Stimulated activated CD8-positive, alpha-beta memory T cell treated with anti-CD3 and anti-CD28 coated beads, Interleukin-2, amount 100 ng/mL, for 48 hours (primary cell): ENCODE results near the gene CDC73.
A peak's percentile ranks its signal among the peaks of the same experiment; 100 is the strongest.

Experiments used
- DNase-seq, 2 donors: peaks; one replicate each; pipeline ENCODE4 v3.0.0-alpha.2; 2020; ENCODE audit warnings: low read depth in 2 of 2

Gene CDC73

DNA sequence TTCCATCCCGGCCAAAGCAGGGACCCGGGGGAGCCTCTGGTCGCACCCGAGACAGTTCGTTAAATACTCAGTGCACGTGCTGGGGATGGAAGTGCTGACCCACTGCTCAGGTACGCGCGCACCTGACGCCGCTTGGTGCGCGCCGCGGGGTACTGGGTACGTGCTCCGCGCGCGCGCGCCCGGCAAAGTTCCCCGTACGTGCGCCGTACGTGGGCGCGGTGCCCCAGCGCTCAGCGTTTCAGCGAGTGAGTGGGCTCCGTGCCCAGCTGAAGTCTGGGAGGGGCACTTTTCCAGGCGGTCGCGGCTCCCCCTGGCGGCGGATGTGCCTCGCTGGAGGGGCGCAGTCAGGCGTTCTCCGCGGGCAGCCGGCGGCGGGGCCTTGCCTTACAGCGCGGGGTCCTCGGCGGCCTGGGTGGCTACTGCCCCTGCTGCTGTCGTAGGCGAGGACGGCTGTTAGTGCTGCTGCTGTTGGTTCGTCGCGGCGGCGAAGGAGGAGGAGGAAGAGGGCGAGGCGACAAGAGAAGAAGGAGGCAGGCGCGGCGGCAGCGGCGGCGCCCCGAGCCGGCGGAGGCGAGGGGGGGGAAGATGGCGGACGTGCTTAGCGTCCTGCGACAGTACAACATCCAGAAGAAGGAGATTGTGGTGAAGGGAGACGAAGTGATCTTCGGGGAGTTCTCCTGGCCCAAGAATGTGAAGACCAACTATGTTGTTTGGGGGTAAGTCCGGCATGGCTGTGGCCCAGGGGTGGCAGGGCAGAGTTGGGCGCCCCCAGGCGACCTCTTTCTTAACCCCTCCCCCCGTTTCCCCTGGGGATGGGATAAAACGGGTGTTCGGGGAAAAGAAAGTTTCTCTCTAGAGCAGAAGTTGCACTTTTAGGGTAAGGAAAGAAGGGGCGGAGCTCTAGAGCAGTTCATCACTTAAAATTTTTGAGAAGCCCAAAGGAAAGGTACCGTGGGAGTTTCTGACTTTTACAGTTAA is at the start of gene CDC73:
CDC73 (plus strand) TSS at position 416 of the 978 bp plus-strand sequence; CDS start at position 586, 170 bp downstream.
- peak; percentile 98 for DNase-seq

DNA sequence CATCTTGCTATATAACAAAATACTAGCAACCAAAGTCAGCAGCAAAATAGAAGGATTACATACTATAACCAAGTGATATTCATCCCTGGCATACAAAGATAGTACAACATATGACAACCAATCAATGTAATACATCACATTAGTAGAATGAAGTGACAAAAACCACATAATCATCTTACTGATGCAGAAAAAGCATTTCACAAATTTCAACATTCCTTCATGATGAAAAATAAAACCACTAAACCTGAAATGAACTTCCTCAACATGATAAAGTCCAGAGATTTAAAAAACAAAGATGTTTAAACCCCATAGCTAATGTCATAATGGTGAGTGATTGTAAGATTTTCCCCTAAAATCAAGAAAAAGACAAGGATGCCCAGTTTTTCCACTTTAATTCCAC is 43.8 kb upstream of the CDC73 start:
- no peak for DNase-seq

DNA sequence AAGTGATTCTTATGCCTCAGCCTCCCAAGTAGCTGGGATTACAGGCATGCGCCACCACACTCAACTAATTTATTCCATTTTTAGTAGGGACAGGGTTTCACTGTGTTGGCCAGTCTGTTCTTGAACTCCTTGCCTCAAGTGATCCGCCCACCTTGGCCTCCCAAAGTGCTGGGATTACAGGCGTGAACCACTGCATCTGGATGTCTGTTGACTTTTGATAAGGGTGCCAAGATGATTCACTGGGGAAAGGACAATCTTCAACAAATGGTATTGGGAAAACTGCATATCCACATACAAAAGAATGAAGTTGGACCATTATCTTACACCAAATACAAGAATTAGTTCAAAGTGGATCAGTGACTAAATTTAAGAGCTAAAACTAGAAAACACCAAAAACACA is 42.6 kb upstream of the CDC73 start:
- no peak for DNase-seq

DNA sequence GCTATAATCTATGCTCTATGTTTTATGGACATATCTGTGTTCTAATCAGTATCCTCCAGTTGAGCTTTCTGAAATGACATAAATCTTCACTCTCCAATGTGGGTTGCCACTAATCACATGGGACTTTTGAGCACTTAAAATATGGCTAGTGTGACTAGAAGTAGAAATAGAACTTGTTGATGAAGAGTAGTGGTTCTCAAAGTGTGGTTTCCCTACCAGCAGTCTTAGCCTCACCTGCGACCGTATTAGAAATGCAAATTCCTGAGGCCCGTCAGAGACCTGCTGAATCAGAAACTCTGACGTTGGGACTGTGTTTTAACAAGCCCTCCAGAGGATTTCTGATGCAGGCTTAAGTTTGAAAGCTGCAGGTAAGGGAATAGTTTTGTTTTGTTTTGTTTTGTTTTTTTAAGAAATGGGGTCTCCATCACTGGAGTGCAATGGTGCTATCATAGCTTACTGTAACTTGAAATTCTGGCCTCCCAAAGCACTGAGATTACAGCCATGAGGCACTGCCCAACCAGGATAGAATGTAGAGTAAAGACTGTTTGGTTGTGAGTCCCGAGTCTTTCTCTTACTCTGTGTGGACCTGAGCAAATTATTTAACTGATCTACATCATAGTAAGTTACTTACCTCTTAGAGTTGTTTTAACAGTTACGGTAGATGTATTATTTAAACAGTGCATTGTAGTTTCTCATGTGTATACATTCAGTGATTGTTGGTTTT is 38.3 kb upstream of the CDC73 start:
- DNase-seq = no peak

DNA sequence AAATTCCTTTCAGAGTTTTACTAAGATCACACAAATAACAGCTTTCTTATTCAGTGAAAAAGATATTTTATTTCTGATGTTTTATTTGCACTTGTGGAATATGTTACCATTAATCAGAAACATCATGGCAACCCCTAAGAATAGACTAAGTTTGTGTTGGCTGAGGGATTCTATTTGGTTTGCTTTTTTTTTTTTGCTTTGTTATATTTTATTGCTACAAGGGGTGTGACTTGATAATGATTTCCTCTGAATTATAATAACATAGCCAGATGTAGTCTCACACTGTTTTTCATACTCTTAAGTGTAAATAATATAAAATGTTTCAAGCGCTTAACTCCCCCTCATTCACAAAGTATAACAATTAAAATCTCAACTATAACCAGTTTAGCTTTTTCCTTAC is 36.6 kb upstream of the CDC73 start:
- DNase-seq = no peak

DNA sequence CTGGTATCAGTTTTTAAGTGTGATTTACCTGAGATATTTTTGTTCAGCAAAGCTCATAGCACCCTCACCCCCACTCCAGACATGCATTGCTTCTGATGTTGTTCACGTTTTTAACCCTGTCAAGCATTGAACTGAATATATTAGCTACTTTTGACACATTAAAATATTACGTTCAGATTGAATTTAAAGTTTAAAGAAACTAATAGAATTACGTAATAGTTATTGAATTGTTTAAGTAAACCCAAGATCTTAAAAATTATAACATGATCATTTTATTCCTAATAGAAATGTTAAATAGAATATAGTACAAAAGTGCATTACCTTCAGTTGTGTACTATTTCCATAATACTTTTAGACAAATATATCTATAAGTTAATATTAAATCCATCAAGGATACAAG is 35.5 kb upstream of the CDC73 start:
- no peak for DNase-seq

DNA sequence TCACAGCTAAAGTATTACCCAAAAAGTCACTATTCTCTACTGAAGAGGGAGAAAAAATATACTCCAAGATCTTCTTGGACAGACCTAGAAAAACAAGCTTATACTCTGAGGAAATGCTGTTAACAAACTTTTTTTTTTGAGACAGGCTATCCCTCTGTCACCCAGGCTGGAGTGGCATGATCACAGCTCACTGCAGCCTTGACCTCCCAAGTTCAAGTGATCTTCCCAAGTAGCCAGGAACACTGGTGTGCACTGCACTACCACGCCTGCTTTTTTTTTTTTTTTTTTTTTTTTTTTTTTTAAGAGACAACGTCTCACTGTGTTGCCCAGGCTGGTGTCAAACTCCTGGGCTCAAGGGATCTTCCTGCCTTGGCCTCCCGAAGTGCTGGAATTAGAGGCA is 33.9 kb upstream of the CDC73 start:
- DNase-seq = no peak

DNA sequence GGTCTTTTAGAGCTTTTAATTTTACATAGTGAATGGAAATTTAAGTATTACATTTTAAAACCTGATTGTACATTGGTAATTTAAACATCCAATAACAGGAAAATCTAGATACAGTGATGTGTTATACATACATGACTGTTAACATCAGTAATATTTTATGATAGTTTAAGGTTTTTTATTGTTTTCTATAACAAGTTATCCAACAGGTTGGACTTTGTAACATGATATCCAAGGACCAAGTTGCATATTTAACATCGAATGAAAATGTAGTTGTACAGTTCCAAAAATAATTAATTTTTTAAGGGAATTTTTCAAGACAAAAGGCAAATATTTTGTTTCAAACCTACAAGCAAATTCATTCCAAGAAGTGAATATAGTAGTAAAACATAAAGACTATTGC is 31.0 kb upstream of the CDC73 start:
- DNase-seq = no peak

DNA sequence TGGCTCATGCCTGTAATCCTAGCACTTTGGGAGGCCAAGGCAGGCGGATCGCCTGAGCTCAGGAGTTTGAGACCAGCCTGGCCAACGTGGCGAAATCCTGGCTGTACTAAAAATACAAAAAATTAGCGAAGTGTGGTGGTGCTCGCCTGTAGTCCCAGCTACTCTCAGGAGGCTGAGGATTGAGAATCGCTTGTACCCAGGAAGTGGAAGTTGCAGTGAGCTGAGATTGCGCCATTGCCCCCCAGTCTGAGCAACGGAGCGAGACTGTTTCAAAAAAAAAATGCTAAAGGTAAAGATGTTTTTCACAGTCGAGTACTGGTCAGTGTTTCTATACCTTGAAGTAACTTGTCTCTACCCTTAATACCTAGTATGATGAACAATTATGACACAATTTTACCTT is 27.7 kb upstream of the CDC73 start:
- no peak for DNase-seq

DNA sequence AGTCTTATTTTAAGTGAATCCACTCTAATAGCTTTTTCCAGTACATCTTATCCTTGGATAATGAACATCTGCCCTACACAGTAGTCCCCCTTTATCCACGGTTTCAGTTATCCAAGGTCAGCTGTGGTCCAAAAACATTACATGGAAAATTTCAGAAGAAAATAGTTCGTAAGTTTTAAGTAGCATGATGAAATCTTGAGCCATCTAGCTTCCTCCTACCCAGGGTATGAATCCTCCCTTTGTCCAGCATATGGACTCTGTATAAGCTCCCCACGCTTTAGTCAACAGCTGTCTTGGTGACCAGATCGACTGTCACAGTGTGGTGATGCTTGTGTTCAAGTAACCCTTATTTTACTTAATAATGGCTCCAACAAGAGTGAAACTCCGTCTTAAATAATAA is 19.2 kb upstream of the CDC73 start:
- DNase-seq = no peak

DNA sequence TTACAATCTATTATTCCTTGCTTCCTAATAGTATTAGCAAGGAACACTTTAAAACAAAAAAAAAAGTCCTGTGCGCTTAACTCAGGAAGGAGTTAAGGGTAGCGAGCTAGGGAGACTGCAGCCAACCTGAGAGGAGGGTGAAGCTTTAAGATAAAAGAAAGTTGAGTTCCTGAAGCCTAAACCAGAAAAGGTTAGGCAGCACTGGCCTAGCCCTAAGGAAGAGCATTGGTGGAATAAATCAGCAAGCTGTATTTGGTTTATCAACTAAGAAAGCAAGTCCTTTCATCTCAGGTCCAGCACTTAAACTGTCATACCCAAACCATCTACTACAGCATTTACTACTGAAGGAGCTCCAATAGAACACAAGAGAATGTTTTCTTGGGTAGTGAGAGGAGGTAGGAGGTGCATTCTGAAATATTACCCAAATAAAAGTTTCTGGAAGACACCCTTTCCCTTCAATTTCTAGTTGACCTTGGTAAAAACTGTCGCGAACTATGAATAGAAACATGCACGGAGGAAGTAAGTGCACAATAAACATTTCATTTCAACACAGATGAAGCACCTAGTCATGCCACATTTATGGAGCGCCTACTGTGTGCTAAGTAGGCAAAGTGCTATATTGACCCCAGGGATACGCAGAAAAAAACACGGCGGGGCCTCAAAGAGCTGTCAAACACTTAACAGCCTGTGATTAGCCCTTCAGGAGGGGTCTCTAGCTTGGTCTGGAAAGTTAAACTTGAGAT is 17.9 kb upstream of the CDC73 start:
- no peak for DNase-seq

DNA sequence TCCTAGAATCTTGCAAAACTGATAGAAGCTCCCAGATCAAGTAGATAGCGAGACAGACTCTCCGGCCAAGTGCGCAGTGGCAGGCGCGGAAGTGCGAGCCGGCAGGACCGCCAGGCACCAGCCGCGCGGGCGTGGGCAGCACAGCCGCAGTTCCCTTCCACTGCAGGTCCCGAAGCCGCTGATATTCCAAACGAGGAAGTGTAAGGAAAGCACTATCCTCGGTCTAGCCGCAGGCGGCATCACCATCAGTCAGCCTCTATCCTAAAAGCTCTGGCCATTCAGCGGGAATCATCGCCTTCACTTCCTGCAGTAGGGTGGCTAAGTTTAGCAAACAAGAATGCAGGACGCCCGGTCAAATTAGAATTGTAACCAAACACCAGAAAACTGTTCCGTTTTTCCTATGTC is 17.3 kb upstream of the CDC73 start:
- DNase-seq = no peak

DNA sequence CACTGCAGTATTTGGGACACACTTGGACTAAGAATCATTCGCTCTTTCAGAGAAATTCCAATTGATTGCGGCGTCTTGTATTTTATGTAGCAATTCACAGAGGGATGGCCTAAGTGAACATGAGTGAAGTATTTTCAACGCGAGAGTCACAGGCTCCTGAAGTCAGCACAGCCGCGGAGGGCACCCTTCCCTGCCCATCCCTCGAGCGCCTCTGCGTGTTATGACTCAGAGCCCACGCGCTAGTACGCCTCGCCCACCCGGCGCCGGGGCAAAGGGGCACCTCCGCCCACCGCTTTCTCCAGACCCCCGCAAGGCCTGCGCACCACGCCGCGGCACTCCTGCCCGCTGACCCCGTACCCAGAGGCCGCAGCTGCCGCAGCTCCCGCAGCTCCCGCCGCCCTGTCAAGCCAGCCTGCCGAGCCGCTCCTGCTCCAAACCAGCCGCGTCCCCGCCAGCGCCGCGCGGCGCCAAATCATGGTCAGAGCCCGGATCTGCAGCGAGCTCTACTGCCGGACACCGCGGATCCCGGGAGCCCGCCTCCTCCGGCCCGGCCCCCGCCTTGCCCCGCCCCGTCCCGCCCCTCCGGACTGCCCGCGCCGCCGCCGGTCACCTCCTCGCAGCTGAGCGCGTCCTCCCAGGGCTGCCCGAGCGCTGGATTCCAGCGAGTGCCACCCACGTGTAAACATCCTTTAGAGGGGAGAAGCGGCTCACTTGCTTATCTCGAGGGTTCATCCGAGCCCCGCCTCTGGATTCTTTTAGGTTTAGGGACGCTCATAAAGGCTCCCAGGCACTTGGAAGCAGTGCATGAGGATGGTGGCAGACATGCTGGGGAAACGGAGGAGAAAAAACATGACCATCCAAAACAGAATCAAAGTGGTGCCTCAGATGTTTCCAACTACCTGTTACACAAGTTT is 16.7 kb upstream of the CDC73 start, which contains the start of gene GLRX2:
GLRX2 (minus strand) TSS at position 508 of the 914 bp plus-strand sequence; CDS start at position 476, 32 bp downstream.
- peak; percentile 52 to 57 for DNase-seq

DNA sequence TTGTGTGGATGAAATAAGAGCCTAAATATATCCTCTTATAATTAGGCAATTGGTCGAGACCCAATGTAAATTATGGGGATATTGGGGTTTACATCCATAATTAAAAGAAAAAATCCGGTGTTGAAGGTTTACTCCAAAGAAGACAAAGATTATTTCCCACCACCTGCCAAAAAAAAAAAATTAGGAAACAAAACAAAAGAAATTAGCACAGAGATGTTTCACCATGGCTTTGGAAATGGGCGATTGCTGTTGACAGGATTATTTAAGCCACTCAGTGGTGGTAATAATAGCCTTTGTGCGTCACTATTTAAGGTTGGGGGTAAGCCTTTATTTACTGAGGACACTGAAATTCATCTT is 16.0 kb upstream of the CDC73 start:
- no peak for DNase-seq

DNA sequence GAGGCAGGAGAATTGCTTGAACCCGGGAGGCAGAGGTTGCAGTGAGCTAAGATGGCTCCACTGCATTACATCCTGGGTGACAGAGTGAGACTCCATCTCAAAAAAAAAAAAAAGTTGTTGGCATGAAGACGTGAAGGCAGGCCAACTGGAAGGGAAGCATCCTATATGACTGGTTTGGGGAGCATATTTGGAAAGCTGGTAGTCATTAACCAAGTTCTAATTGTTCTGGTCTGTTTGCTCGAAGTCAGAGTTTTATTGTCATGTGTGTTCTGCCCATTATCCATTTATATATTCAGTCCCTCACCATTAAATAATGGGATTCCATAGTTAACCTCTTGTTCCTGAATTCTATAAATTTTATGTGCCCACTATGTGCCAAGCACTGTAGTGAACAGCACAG is 13.4 kb upstream of the CDC73 start:
- DNase-seq = no peak

DNA sequence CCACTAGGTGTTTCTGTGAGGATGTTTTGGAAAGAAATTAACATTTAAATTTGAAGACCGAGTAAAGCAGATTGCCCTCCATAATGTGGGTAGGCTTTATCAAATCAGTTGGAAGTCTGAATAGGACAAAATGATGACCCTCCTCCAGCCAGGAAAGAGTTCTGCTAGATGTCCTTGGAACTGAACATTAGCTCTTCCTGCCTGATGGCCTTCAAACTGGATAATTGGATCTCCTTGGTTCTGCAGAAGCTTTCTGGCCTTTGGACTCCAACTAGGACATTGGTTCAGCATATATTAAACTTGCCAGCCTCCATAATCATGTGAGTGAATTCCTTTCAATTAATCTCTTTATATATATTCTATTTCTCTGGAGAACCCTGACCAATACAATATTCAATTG is 12.2 kb upstream of the CDC73 start:
- no peak for DNase-seq

DNA sequence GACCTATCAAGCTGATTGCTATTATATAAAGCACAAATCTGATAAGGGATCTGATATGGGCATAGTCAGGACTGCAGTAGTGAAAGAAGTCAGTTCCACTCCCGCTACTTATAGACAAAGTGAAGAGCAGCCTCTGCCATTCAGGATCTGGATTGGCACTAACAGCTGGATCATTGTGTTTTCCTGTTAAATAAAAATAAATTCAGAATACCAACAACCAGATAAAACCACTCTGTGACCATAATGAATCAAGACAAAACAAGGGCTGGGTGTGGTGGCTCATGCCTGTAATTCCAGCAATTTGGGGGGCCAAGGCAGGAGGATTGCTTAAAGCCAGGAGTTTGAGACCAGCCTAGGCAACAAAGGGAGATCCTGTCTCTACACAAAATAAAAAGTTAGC is 11.6 kb upstream of the CDC73 start:
- no peak for DNase-seq

DNA sequence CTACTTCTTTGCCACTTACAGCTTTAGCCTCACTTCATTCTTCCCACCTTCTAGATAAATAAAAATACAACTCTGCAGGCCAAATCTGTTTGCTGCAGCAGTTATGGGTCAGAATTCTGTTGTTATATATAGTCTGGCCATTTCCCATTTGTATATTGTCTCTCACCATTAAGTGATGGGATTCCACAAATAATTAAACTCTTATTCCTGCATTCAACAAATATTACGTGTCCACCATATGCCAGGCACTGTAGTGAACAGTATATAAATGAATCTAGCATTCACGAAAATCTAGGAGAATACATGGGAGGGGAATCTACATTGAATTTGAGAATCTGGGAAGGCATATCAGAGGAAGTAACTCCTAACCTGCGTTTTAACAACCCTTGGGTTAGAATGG is 11.0 kb upstream of the CDC73 start:
- DNase-seq = no peak

DNA sequence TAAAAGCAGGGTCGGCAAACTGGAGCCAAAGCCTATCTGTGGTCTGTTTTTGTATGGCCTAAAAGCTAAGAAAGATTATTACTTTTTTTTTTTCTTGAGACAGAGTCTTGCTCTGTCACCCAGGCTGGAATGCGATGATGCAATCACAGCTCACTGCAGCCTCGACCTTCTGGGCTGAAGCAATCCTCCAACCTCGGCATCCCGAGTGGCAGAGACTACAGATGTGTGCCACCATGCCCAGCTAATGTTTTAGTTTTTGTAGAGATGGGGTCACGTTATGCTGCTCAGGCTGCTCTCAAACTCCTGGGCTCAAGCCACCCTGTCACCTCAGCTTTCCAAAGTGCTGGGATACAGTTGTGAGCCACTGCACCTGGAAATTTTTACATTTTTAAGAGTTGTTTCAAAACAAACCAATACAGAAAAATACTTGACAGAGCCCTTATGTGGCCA is 10.2 kb upstream of the CDC73 start:
- no peak for DNase-seq

DNA sequence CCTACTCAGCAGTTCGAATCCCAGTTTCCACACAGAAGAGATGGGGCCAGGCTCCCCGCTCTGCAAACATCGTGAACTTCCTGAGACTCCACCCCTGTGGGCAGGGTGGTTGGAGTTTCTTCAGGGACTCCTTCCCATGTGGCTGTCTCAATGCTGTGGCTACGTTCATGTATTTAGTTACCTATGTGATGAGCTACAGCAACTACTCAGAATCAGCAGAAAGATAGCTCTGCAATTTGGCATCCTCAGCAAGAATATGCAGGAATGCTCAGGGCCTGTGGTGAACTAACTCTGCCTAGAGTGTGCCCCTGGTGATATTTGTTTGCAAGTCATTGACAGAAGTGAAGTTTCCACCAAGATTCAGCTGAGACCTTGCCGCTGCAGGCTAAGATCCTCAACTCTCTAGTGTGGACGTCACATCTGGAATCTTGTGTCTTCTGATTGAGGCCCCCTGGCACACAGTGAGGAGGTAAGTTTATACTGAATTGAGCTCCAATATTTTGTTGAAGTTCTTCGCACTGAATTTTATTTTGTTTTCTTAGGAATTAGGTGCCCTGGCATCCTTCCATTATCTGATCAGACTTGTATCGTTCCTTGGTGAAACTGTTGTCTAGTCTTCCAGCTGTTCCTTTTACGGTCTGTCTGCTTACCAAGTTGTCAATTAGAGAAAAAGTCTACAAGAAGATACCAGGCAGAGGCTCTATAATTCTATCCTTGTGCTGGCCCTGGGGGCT is 8.4 kb upstream of the CDC73 start:
- DNase-seq = no peak

DNA sequence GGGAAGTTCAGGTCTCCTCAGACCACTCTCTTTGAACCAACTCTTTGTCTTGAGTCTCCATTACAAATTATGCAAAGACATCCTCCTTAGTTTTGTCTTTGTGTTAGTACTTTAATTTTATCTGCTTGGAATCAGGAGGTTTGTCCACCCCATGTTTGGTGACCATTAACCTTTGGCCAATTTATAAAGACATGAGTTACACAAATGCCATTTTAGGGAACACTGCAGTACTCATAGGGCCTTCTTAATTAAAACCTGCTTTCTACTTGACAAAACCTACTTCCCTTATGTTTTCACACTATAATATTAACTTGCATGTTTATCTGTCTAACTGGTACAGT is 7.9 kb upstream of the CDC73 start:
- no peak for DNase-seq
